Activated CD4-positive, alpha-beta memory T cell treated with anti-CD3 and anti-CD28 coated beads for 36 hours (primary cell): ENCODE data around the gene CFAP97D1. TPM values are rescaled to one million over a fixed set of nuclear protein-coding genes. Genes with fewer than 3 reads are reported as not detected.

Source experiments
- CTCF ChIA-PET: fragments of 350-600 bp; sonication (Branson Sonifier 250); formaldehyde crosslinking; loops from one replicate; lab custom pipeline; 2021; ENCODE audit warnings: antibody characterized with exemption, inconsistent platforms; lab: Charles Lee
- POLR2A ChIA-PET: fragments of 350-600 bp; sonication (Branson Sonifier 250); formaldehyde crosslinking; loops from one replicate; lab custom pipeline; 2021; ENCODE audit warnings: antibody characterized with exemption; lab: Charles Lee
- DNase-seq: peaks from one replicate; pipeline ENCODE4 v3.0.0-alpha.2; 2020
- H3K27ac Mint-ChIP-seq: one replicate; pipeline ENCODE4 v1.8.0; 2021; ENCODE audit warnings: mixed read lengths
- H3K27me3 Mint-ChIP-seq: one replicate; pipeline ENCODE4 v1.8.0; 2021; ENCODE audit warnings: mixed read lengths
- H3K36me3 Mint-ChIP-seq: one replicate; pipeline ENCODE4 v1.8.0; 2021; ENCODE audit warnings: mixed read lengths
- H3K4me1 Mint-ChIP-seq: one replicate; pipeline ENCODE4 v1.8.0; 2021; ENCODE audit warnings: low read depth, mixed read lengths
- H3K4me3 Mint-ChIP-seq: one replicate; pipeline ENCODE4 v1.8.0; 2021; ENCODE audit warnings: mild to moderate bottlenecking, mixed read lengths
- H3K9me3 Mint-ChIP-seq: one replicate; pipeline ENCODE4 v1.8.0; 2021; ENCODE audit warnings: mixed read lengths
- intact Hi-C: fragments of 100-400 bp; cut with micrococcal nuclease; formaldehyde crosslinking; loops from one replicate; pipeline ENCODE4 v1.15.1; 2023
- total RNA-seq, 2 experiments: library from RNA; stranded (reverse); gene quantifications; one replicate each; pipeline ENCODE4 v1.2.3, GENCODE V29; 2021

Gene CFAP97D1
- total RNA-seq, 2 experiments from 2014 or later, result not detected

DNA sequence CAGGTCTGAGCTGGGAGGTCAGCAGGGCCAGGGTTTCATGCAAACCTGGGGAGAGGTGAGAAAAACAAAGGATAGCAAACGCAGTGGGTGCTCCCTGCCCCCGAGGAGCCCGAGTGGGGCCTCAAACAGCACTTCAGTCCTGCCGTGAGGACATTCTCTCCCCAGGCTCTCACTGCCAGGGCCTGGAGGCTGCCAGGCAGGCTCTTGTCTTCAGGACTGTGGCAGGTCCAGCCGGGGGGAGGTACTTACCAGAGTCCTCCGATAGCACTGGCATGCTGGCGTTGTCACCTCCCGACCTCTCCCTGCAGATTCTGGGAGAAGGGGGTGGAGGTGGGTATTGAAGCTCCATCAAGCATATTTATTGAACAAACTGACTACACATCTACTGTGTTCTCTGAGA lies 51.4 kb downstream of the CFAP97D1 start:
- H3K36me3 Mint-ChIP-seq, result no peaks in the 10 kb centered on the region
- H3K4me1 Mint-ChIP-seq, result peaks cover 22% of the 10 kb centered on the region
- CTCF ChIA-PET, result interaction anchor here (1.3 kb wide), 1 partner anchor 13 kb away, joined by 5 read pairs; no protein-coding TSS in a partner anchor
- no peak for DNase-seq
- no peaks in the 10 kb centered on the region for H3K9me3 Mint-ChIP-seq
- intact Hi-C loops, result no loop called here
- POLR2A ChIA-PET, result no interaction called here
- peaks cover 22% of the 10 kb centered on the region for H3K27me3 Mint-ChIP-seq
- H3K27ac Mint-ChIP-seq, result no peak overlapping the region
- H3K4me3 Mint-ChIP-seq, result no peak overlapping the region

DNA sequence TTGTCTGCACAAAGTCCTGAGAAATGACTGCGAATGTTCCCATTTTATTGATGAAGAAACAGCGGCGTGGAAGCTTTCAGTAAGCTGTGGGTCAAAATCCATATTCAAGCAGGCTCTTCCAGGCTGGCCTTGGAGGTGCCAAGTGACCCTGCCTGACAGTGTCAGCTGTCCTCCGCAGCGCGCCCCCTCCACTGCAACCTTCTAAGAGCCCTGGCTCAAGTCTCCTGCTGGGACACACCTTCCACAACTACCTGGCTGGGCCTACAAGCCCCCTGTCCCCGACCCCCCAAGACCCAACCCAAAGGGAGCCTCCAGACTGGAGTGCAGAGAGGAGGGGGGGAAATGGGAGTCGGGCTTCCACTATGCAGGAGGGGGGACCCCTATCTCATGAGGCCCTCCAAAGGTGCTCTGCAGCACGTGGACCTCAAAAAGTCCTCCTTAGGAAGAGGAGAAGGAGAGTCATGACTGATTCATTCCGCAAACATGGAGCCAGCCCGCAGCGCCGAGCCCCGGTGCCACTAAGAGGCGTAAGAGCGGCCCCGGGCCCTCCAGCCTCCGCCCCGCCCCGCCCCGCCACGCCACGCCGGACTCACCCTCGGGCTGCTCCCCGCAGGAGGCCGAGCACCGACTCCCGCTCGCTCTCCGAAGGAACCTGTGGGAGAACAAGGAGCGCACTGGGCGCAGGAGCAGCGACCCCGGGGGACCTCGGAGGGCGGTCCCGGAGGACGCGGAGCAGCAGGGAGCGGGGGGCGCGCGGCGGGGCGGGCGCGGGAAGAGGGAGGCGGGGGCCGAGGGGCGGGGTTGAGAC lies 52.1 kb downstream of the CFAP97D1 start:
- ChIA-PET CTCF (interaction anchor here (1.3 kb wide), 1 partner anchor 12 kb away, joined by 5 read pairs; no protein-coding TSS in a partner anchor), POLR2A (no interaction called here)
- DNase-seq, result peak; percentile 25
- peaks cover 22% of the 10 kb centered on the region for H3K4me1 Mint-ChIP-seq
- peak overlapping the region; percentile 70 for H3K4me3 Mint-ChIP-seq
- H3K9me3 Mint-ChIP-seq, result no peaks in the 10 kb centered on the region
- intact Hi-C loops, result no loop called here
- H3K36me3 Mint-ChIP-seq, result no peaks in the 10 kb centered on the region
- peaks cover 22% of the 10 kb centered on the region for H3K27me3 Mint-ChIP-seq
- no peak overlapping the region for H3K27ac Mint-ChIP-seq

DNA sequence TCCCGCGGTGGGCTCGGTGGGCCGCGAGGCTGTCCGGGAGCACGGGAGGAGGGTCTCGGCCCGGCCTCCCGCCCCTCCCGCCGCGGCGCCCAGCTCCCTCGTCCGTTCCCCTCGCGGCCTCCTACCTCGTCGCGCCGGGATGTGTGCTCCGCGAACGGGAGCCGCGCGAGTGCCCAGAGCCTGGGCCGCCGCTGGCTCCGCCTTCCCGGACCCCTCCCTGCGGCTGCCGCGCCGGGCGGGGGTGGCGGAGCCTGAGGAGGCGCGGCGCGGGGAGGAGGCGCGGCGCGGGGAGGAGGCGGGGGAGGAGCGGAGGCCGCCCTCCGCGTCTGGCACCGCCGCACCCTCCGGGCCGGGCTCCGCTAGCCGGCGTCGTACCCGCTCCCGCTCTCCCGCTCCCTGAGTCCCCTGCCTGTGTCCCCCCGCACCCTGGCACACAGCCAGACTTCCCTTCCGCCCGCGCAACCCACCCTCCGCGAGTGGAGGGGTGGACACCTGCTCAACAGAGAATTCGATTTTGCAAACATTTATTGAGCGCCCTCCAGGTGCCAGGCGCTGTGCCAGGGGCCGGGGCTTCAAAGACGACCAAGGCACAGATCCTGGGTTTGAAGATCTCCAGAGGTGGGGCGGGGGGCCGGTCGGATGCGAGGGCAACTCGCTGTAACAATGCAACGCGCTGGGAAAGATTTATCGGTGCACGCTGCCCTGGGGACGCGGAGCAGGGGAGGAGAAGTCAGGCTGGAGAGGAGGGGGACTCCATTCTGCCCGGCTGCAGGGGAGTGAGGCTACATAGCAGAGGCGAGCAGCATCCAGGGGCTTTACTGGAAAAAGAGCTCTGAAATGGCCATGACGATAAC lies 53.0 kb downstream of the CFAP97D1 start, which contains the start of gene MPP3:
Gene MPP3, minus strand, starts transcription at position 171 of the 854 bp plus-strand sequence. CDS start 1,240 bp downstream, outside the sequence.
- peak within 1 kb of the TSS; percentile 70 for H3K4me3 Mint-ChIP-seq
- peaks cover 23% of the 10 kb centered on the region for H3K27me3 Mint-ChIP-seq
- no peaks in the 10 kb centered on the region for H3K9me3 Mint-ChIP-seq
- peak; percentile 41 for DNase-seq
- intact Hi-C loops, result no loop called here
- ChIA-PET CTCF (no interaction called here), POLR2A (no interaction called here)
- H3K36me3 Mint-ChIP-seq, result no peaks in the 10 kb centered on the region
- no peak within 1 kb of the TSS for H3K27ac Mint-ChIP-seq
- H3K4me1 Mint-ChIP-seq, result peaks cover 22% of the 10 kb centered on the region

DNA sequence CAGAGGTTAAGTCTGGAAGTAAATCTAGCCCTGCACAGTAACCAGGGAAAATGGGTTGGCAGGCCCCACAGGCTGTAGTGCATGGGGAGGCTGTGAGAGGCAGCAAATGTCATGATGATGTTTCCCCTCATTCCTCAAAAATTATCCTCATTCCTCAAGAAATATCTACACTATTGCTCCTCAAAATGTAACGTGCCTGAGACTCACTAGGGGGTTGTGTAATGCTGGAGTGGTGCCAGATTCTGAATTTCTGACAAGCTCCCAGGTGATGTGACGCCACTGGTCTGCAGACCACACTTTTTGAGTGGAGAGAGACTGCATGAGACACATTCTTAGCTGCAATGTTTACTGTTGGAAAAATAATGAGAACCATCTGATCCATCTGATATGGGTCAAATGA lies 53.9 kb downstream of the CFAP97D1 start:
- Mint-ChIP-seq H3K36me3 (no peaks in the 10 kb centered on the region), H3K27me3 (peaks cover 23% of the 10 kb centered on the region), H3K27ac (no peak overlapping the region), H3K4me3 (no peak overlapping the region), H3K4me1 (peaks cover 22% of the 10 kb centered on the region), H3K9me3 (no peaks in the 10 kb centered on the region)
- intact Hi-C loops, result no loop called here
- ChIA-PET CTCF (no interaction called here), POLR2A (no interaction called here)
- no peak for DNase-seq

Other genes with a start within 250 kb of the CFAP97D1 start
- gene ETV4, start 234.1 kb upstream of the CFAP97D1 start, total RNA-seq, result 1 to 10 TPM; 2.7 to 4.2 TPM
- gene MEOX1, start 118.5 kb upstream of the CFAP97D1 start, total RNA-seq, result under 1 TPM; 0.34 to 0.67 TPM
- not detected for gene SOST, start 21.6 kb upstream of the CFAP97D1 start, total RNA-seq
- 10 to 100 TPM; 13.8 to 14.8 TPM for gene DUSP3, start 1.5 kb upstream of the CFAP97D1 start, total RNA-seq
- under 1 TPM; 0.41 to 0.62 TPM for gene MPP3, start 52.7 kb downstream of the CFAP97D1 start, total RNA-seq
- not detected for gene CD300LG, start 66.7 kb downstream of the CFAP97D1 start, total RNA-seq
- 1 to 10 TPM; 1.8 to 2.0 TPM for gene MPP2, start 127.1 kb downstream of the CFAP97D1 start, total RNA-seq
- gene PPY, start 162.0 kb downstream of the CFAP97D1 start, total RNA-seq, result under 1 TPM in 1 of 2 experiments, not detected in 1; 0.90 TPM
- not detected for gene PYY, start 173.5 kb downstream of the CFAP97D1 start, total RNA-seq
- 1 to 10 TPM; 1.5 to 1.7 TPM for gene NAGS, start 224.2 kb downstream of the CFAP97D1 start, total RNA-seq
- 10 to 100 TPM; 27.6 to 28.2 TPM for gene TMEM101, start 234.5 kb downstream of the CFAP97D1 start, total RNA-seq